Gastrocnemius medialis (tissue), 4 donors: Measurements from ENCODE around the gene TXLNG. TPM values are rescaled to one million over a fixed set of nuclear protein-coding genes. Genes with fewer than 3 reads are reported as not detected.
A peak's percentile ranks its signal among the peaks of the same experiment; 100 is the strongest.

Source experiments
- ATAC-seq, 2 donors: fragments of 150-250 bp; one replicate each; pipeline ENCODE4 v1.9.1; 2016
- DNase-seq, 2 donors: peaks; one replicate each; pipeline ENCODE4 v3.0.0-alpha.2; 2019
- H3K27ac ChIP-seq, 4 donors: fragments of 200-600 bp; sonication (generic); 1 replicate in 1 of 4; 2 replicates in 3 of 4; pipeline ENCODE4 v1.5.1; 2016 to 2018; ENCODE audit warnings: mild to moderate bottlenecking in 2 of 4, moderate library complexity in 1 of 4
- H3K27me3 ChIP-seq, 3 donors: fragments of 200-600 bp; sonication (generic) in 2 of 3; 1 replicate in 1 of 3; 2 replicates in 2 of 3; pipeline versions ENCODE4 v1.5.1 to v1.6.0; 2016 to 2019; ENCODE audit warnings: mild to moderate bottlenecking in 1 of 3, moderate library complexity in 1 of 3
- H3K36me3 ChIP-seq, 2 donors: fragments of 200-600 bp; sonication (generic) in 1 of 2; one replicate each; pipeline ENCODE4 v1.5.1; 2017 to 2018
- H3K4me1 ChIP-seq, 2 donors: fragments of 200-600 bp; sonication (generic) in 1 of 2; one replicate each; pipeline ENCODE4 v1.5.1; 2016 to 2017; ENCODE audit warnings: mild to moderate bottlenecking in 2 of 2
- H3K4me3 ChIP-seq, 4 donors: fragments of 200-600 bp; sonication (generic) in 3 of 4; 1 replicate in 1 of 4; 2 replicates in 3 of 4; pipeline ENCODE4 v1.5.1; 2016 to 2019; ENCODE audit warnings: mild to moderate bottlenecking in 2 of 4
- H3K9me3 ChIP-seq, 3 donors: fragments of 200-600 bp; sonication (generic) in 2 of 3; 1 replicate in 1 of 3; 2 replicates in 2 of 3; pipeline ENCODE4 v1.5.1; 2016 to 2019
- CTCF ChIP-seq, 5 experiments: fragments of 450-650 bp in 3 of 5; fragments of 200-600 bp in 2 of 5; sonication (generic) in 2 of 5; IDR thresholded peaks in 4 of 5; conservative IDR thresholded peaks in 1 of 5; 1 replicate in 4 of 5; 2 replicates in 1 of 5; pipeline ENCODE4 v1.5.1; 2016 to 2019; ENCODE audit warnings: antibody characterized with exemption in 5 of 5, mild to moderate bottlenecking in 3 of 5, moderate library complexity in 3 of 5
- POLR2A ChIP-seq, 2 donors: fragments of 450-650 bp; IDR thresholded peaks; one replicate each; pipeline ENCODE4 v1.6.1; 2017; ENCODE audit warnings: antibody characterized with exemption in 2 of 2, mild to moderate bottlenecking in 2 of 2, moderate library complexity in 2 of 2
- in situ Hi-C, 4 donors: fragments of 200-750 bp; cut with MboI; loops; one replicate each; pipeline versions ENCODE4 v1.15.0 to v1.8.0; 2017; ENCODE audit warnings: low sequenced_read_pairs in 4 of 4
- intact Hi-C: fragments of 100-400 bp; cut with DNase I; formaldehyde crosslinking; loops from one replicate; pipeline ENCODE4 v1.15.1; 2023; ENCODE audit warnings: low total_unique reads
- total RNA-seq, 4 donors: library from RNA; depleted of rRNA; stranded (reverse); fragments of >200 nt; gene quantifications; one replicate each; pipeline versions ENCODE4 v1.1.0 to v1.2.3, GENCODE V29; 2016

Gene TXLNG
- total RNA-seq, 4 donors from 2014 or later, result 6.9 to 16.9 (median 9.6) TPM

- ATAC-seq (no peak), DNase-seq (peak; percentile 17 to 37)
- Histone ChIP-seq H3K27ac (peak overlapping the region; percentile 15 to 93 (median 92)), H3K4me3 (no peak overlapping the region), H3K27me3 (no peaks in the 10 kb centered on the region), H3K36me3 (no peaks in the 10 kb centered on the region), H3K4me1 (peaks cover 3 to 7% of the 10 kb centered on the region in 2 donors), H3K9me3 (no peaks in the 10 kb centered on the region)
- in situ Hi-C loops, result loop anchor here in 1 of 4 donors (10.0 kb wide), 1 partner anchor 64 kb away; no protein-coding TSS in a partner anchor
- intact Hi-C loops, result loop anchor here (5.0 kb wide), 2 partner anchors 49 to 931 kb away; no protein-coding TSS in a partner anchor
- TF ChIP-seq POLR2A (IDR thresholded peaks at IDR 0.05), result no peak
- no peak for TF ChIP-seq CTCF (IDR thresholded peaks at IDR 0.05 in 4 of 5, conservative IDR thresholded peaks at IDR 0.05 in 1 of 5)
These were observed 2.2 kb downstream of the TXLNG start for GRCh38 chrX:16788477-16788876.

GRCh38 chrX:16796298-16796697 is 10.0 kb downstream of the TXLNG start:
- Histone ChIP-seq H3K27me3 (no peaks in the 10 kb centered on the region), H3K4me1 (no peaks in the 10 kb centered on the region), H3K4me3 (no peak overlapping the region), H3K27ac (peak overlapping the region in 1 of 4 donors; percentile 48), H3K36me3 (peaks cover 0 to 13% of the 10 kb centered on the region in 2 donors), H3K9me3 (no peaks in the 10 kb centered on the region)
- in situ Hi-C loops, result no loop called here
- intact Hi-C loops, result no loop called here
- DNase-seq, result no peak
- no peak for ATAC-seq
- TF ChIP-seq POLR2A (IDR thresholded peaks at IDR 0.05) (no peak), CTCF (IDR thresholded peaks at IDR 0.05 in 4 of 5, conservative IDR thresholded peaks at IDR 0.05 in 1 of 5) (no peak)

GRCh38 chrX:16797358-16797757 is 11.1 kb downstream of the TXLNG start:
- ATAC-seq (peak in 1 of 2 donors; percentile 66), DNase-seq (peak in 1 of 2 donors; percentile 41)
- in situ Hi-C loops (no loop called here), intact Hi-C loops (no loop called here)
- Histone ChIP-seq H3K27me3 (no peaks in the 10 kb centered on the region), H3K9me3 (no peaks in the 10 kb centered on the region), H3K36me3 (peaks cover 0 to 13% of the 10 kb centered on the region in 2 donors), H3K4me1 (no peaks in the 10 kb centered on the region), H3K27ac (peak overlapping the region in 1 of 4 donors; percentile 53), H3K4me3 (no peak overlapping the region)
- TF ChIP-seq CTCF (IDR thresholded peaks at IDR 0.05 in 4 of 5, conservative IDR thresholded peaks at IDR 0.05 in 1 of 5) (no peak), POLR2A (IDR thresholded peaks at IDR 0.05) (no peak)

- Histone ChIP-seq H3K9me3 (no peaks in the 10 kb centered on the region), H3K27me3 (no peaks in the 10 kb centered on the region), H3K36me3 (peaks cover 0 to 13% of the 10 kb centered on the region in 2 donors), H3K4me3 (no peak overlapping the region), H3K4me1 (no peaks in the 10 kb centered on the region), H3K27ac (peak overlapping the region in 1 of 4 donors; percentile 53)
- in situ Hi-C loops, result no loop called here
- ATAC-seq, result no peak
- intact Hi-C loops, result no loop called here
- no peak for DNase-seq
- TF ChIP-seq CTCF (IDR thresholded peaks at IDR 0.05 in 4 of 5, conservative IDR thresholded peaks at IDR 0.05 in 1 of 5) (no peak), POLR2A (IDR thresholded peaks at IDR 0.05) (no peak)
These were observed 11.6 kb downstream of the TXLNG start for GRCh38 chrX:16797841-16798240.
